AG20443 (cell line): ENCODE measurements around the gene CDCA7.
A peak's percentile ranks its signal among the peaks of the same experiment; 100 is the strongest.
"Not testable (repeated sequence)": the region's sequence is repeated elsewhere in the genome, so short reads cannot be mapped to it uniquely, and the experiment has no call there.

Source experiments
- DNase-seq: peaks from one replicate; pipeline ENCODE4 v3.0.0; 2012; ENCODE audit warnings: low spot score, mixed read lengths

Gene CDCA7

GRCh38 chr2:173354582-173355131 lies at the start of gene CDCA7:
Gene CDCA7, plus strand, starts transcription at chr2:173354872. Its CDS starts 92 bp downstream, at chr2:173354964.
- peak; percentile 79 for DNase-seq

GRCh38 chr2:173305303-173305702 lies 49.4 kb upstream of the CDCA7 start:
- no peak for DNase-seq

- no peak for DNase-seq
Observed at GRCh38 chr2:173307293-173307692, 47.4 kb upstream of the CDCA7 start.

- DNase-seq = not testable (repeated sequence)
Observed at GRCh38 chr2:173309370-173309769, 45.3 kb upstream of the CDCA7 start.

GRCh38 chr2:173311844-173312606 lies 42.6 kb upstream of the CDCA7 start:
- no peak for DNase-seq

GRCh38 chr2:173323371-173323770 lies 31.3 kb upstream of the CDCA7 start:
- DNase-seq = no peak

GRCh38 chr2:173326806-173327205 lies 27.9 kb upstream of the CDCA7 start:
- peak; percentile 16 for DNase-seq

- no peak for DNase-seq
Observed at GRCh38 chr2:173327421-173327820, 27.3 kb upstream of the CDCA7 start.

- DNase-seq = not testable (repeated sequence)
Observed at GRCh38 chr2:173333003-173333402, 21.7 kb upstream of the CDCA7 start.

- no peak for DNase-seq
Observed at GRCh38 chr2:173339807-173340206, 14.9 kb upstream of the CDCA7 start.

- no peak for DNase-seq
Observed at GRCh38 chr2:173343921-173344320, 10.8 kb upstream of the CDCA7 start.

GRCh38 chr2:173346035-173346434 lies 8.6 kb upstream of the CDCA7 start:
- DNase-seq = no peak

GRCh38 chr2:173347305-173348168 lies 7.1 kb upstream of the CDCA7 start:
- no peak for DNase-seq

GRCh38 chr2:173349287-173349686 lies 5.4 kb upstream of the CDCA7 start:
- DNase-seq = no peak

GRCh38 chr2:173350383-173350782 lies 4.3 kb upstream of the CDCA7 start:
- no peak for DNase-seq

- DNase-seq = no peak
Observed at GRCh38 chr2:173351879-173352278, 2.8 kb upstream of the CDCA7 start.

- DNase-seq = no peak
Observed at GRCh38 chr2:173353556-173353955, 1.1 kb upstream of the CDCA7 start.

GRCh38 chr2:173354073-173354581 lies 545 bp upstream of the CDCA7 start:
- peak; percentile 51 for DNase-seq

GRCh38 chr2:173355132-173355865 lies 627 bp downstream of the CDCA7 start:
- DNase-seq = peak; percentile 60

GRCh38 chr2:173355866-173356508 lies 1.3 kb downstream of the CDCA7 start:
- no peak for DNase-seq

- DNase-seq = no peak
Observed at GRCh38 chr2:173357346-173357745, 2.7 kb downstream of the CDCA7 start.
